CD4-positive, alpha-beta T cell treated with Interleukin-6 at 100 ng/mL for 8 hours (primary cell): ENCODE data around the gene OR1J2.
"Not testable (repeated sequence)": the region's sequence is repeated elsewhere in the genome, so short reads cannot be mapped to it uniquely, and the experiment has no call there.

Experiments
- DNase-seq: peaks from one replicate; pipeline ENCODE4 v3.0.0-alpha.2; 2020; ENCODE audit warnings: mixed read lengths, low spot score

Gene OR1J2

GRCh38 chr9:122510502-122510901 is at the start of gene OR1J2:
Gene OR1J2, plus strand, starts transcription at chr9:122510802. Its CDS starts 0 bp downstream, at chr9:122510802.
- DNase-seq, result no peak

- DNase-seq, result no peak
Observed at GRCh38 chr9:122463828-122464632, 46.6 kb upstream of the OR1J2 start.

- peak; percentile 74 for DNase-seq
Observed at GRCh38 chr9:122464633-122465567, 45.7 kb upstream of the OR1J2 start.

GRCh38 chr9:122466456-122466855 is 44.1 kb upstream of the OR1J2 start:
- DNase-seq, result no peak

- no peak for DNase-seq
Observed at GRCh38 chr9:122468735-122469134, 41.9 kb upstream of the OR1J2 start.

GRCh38 chr9:122474561-122474960 is 36.0 kb upstream of the OR1J2 start:
- no peak for DNase-seq

- DNase-seq, result no peak
Observed at GRCh38 chr9:122475717-122476116, 34.9 kb upstream of the OR1J2 start.

GRCh38 chr9:122477346-122477745 is 33.3 kb upstream of the OR1J2 start:
- no peak for DNase-seq

GRCh38 chr9:122477826-122478225 is 32.8 kb upstream of the OR1J2 start, which contains the start of gene OR1J1:
Gene OR1J1, minus strand, starts transcription at chr9:122477926. Its CDS starts 0 bp downstream, at chr9:122477926.
- no peak for DNase-seq

- no peak for DNase-seq
Observed at GRCh38 chr9:122479062-122479461, 31.5 kb upstream of the OR1J2 start.

GRCh38 chr9:122498883-122499288 is 11.7 kb upstream of the OR1J2 start:
- DNase-seq, result no peak

GRCh38 chr9:122506964-122507363 is 3.6 kb upstream of the OR1J2 start:
- no peak for DNase-seq

- DNase-seq, result no peak
Observed at GRCh38 chr9:122518226-122518625, 7.6 kb downstream of the OR1J2 start.

GRCh38 chr9:122518841-122519240 is 8.2 kb downstream of the OR1J2 start, which contains the start of gene OR1J4:
Gene OR1J4, plus strand, starts transcription at chr9:122519141. Its CDS starts 0 bp downstream, at chr9:122519141.
- no peak for DNase-seq

GRCh38 chr9:122519376-122519775 is 8.8 kb downstream of the OR1J2 start:
- no peak for DNase-seq

- no peak for DNase-seq
Observed at GRCh38 chr9:122526602-122527001, 16.0 kb downstream of the OR1J2 start.

GRCh38 chr9:122527193-122527592 is 16.6 kb downstream of the OR1J2 start, which contains the start of gene OR1N1:
Gene OR1N1, minus strand, starts transcription at chr9:122527293. Its CDS starts 0 bp downstream, at chr9:122527293.
- no peak for DNase-seq

- not testable (repeated sequence) for DNase-seq
Observed at GRCh38 chr9:122531157-122531556, 20.6 kb downstream of the OR1J2 start.

- DNase-seq, result no peak
Observed at GRCh38 chr9:122536134-122536533, 25.5 kb downstream of the OR1J2 start.

GRCh38 chr9:122537066-122537465 is 26.5 kb downstream of the OR1J2 start:
- not testable (repeated sequence) for DNase-seq

GRCh38 chr9:122538757-122539156 is 28.2 kb downstream of the OR1J2 start:
- DNase-seq, result no peak

GRCh38 chr9:122546196-122546595 is 35.6 kb downstream of the OR1J2 start:
- DNase-seq, result no peak
